ENCODE results near the gene TMEM88. TPM values are rescaled to one million over a fixed set of nuclear protein-coding genes. Genes with fewer than 3 reads are reported as not detected.

Gene TMEM88
- total and polyA plus RNA-seq, 5 donors: 9.0 to 74.5 (median 17.1) TPM

GRCh38 chr17:7880076-7880868 is 25.4 kb downstream of the TMEM88 start:
- WGBS: 76% methylated on average over 3 of the region's 3 CpGs

GRCh38 chr17:7881276-7882054 is 26.6 kb downstream of the TMEM88 start:
- Histone ChIP-seq H3K4me3 (ENCODE audit: low read length) (no peak overlapping the region), H3K27me3 (ENCODE audit: control insufficient read depth, insufficient read depth) (no peaks in the 10 kb centered on the region), H3K9me3 (ENCODE audit: control insufficient read depth, low read length) (no peaks in the 10 kb centered on the region), H3K4me1 (ENCODE audit: control insufficient read depth, insufficient read depth, low read length) (no peaks in the 10 kb centered on the region), H3K27ac (ENCODE audit: low read length) (no peak overlapping the region)
- DNase-seq (no peak), ATAC-seq (no peak)
- WGBS: 39% methylated on average over 7 of the region's 7 CpGs
- intact Hi-C loops (cut with DNase I): no loop called here

More at GRCh38 chr17:7880076-7880868, 25.4 kb downstream of the TMEM88 start:
- ATAC-seq: no peak
- Histone ChIP-seq H3K4me1 (ENCODE audit: control insufficient read depth, insufficient read depth, low read length) (no peaks in the 10 kb centered on the region), H3K4me3 (ENCODE audit: low read length) (no peak overlapping the region), H3K9me3 (ENCODE audit: control insufficient read depth, low read length) (no peaks in the 10 kb centered on the region), H3K27ac (ENCODE audit: low read length) (no peak overlapping the region), H3K27me3 (ENCODE audit: control insufficient read depth, insufficient read depth) (no peaks in the 10 kb centered on the region)
- intact Hi-C loops (cut with DNase I): no loop called here
- no peak for DNase-seq

GRCh38 chr17:7882068-7882467 is 27.2 kb downstream of the TMEM88 start:
- H3K4me1 ChIP-seq (ENCODE audit: control insufficient read depth, insufficient read depth, low read length): peaks cover 4% of the 10 kb centered on the region
- DNase-seq: no peak
- ATAC-seq: no peak
- H3K27ac ChIP-seq (ENCODE audit: low read length): no peak overlapping the region
- H3K9me3 ChIP-seq (ENCODE audit: control insufficient read depth, low read length): no peaks in the 10 kb centered on the region
- intact Hi-C loops (cut with DNase I): no loop called here
- 59% methylated on average over 7 of the region's 7 CpGs for WGBS
- no peaks in the 10 kb centered on the region for H3K27me3 ChIP-seq (ENCODE audit: control insufficient read depth, insufficient read depth)
- H3K4me3 ChIP-seq (ENCODE audit: low read length): no peak overlapping the region

GRCh38 chr17:7882629-7883028 is 27.8 kb downstream of the TMEM88 start:
- Histone ChIP-seq H3K27me3 (ENCODE audit: control insufficient read depth, insufficient read depth) (no peaks in the 10 kb centered on the region), H3K4me3 (ENCODE audit: low read length) (no peak overlapping the region), H3K9me3 (ENCODE audit: control insufficient read depth, low read length) (no peaks in the 10 kb centered on the region), H3K4me1 (ENCODE audit: control insufficient read depth, insufficient read depth, low read length) (peaks cover 4% of the 10 kb centered on the region), H3K27ac (ENCODE audit: low read length) (no peak overlapping the region)
- ATAC-seq: no peak
- no peak for DNase-seq
- 86% methylated on average over 3 of the region's 3 CpGs for WGBS
- intact Hi-C loops (cut with DNase I): no loop called here

- Histone ChIP-seq H3K27me3 (ENCODE audit: control insufficient read depth, insufficient read depth) (no peaks in the 10 kb centered on the region), H3K27ac (ENCODE audit: low read length) (no peak overlapping the region)
Observed at GRCh38 chr17:7883781-7884386, 29.0 kb downstream of the TMEM88 start.

GRCh38 chr17:7884581-7885366 is 29.9 kb downstream of the TMEM88 start:
- WGBS: 5% methylated on average over 77 of the region's 100 CpGs
- peak; percentile 38 to 62 (median 59) for DNase-seq
- ATAC-seq: no peak

More at GRCh38 chr17:7883781-7884386, 29.0 kb downstream of the TMEM88 start:
- 24% methylated on average over 3 of the region's 3 CpGs for WGBS
- intact Hi-C loops (cut with DNase I): no loop called here
- Histone ChIP-seq H3K4me1 (ENCODE audit: control insufficient read depth, insufficient read depth, low read length) (peaks cover 12% of the 10 kb centered on the region), H3K4me3 (ENCODE audit: low read length) (peak overlapping the region; percentile 20), H3K9me3 (ENCODE audit: control insufficient read depth, low read length) (no peaks in the 10 kb centered on the region)
- ATAC-seq (no peak), DNase-seq (no peak)

GRCh38 chr17:7885367-7886226 is 30.7 kb downstream of the TMEM88 start:
- peaks cover 16% of the 10 kb centered on the region for H3K4me1 ChIP-seq (ENCODE audit: control insufficient read depth, insufficient read depth, low read length)
- H3K27ac ChIP-seq (ENCODE audit: low read length): peak overlapping the region; percentile 36
- WGBS: under 1% methylated on average over 64 of the region's 64 CpGs
- no peaks in the 10 kb centered on the region for H3K27me3 ChIP-seq (ENCODE audit: control insufficient read depth, insufficient read depth)
- intact Hi-C loops (cut with DNase I): no loop called here
- ATAC-seq (peak in 1 of 2 donors; percentile 0), DNase-seq (peak; percentile 47 to 78 (median 77))
- H3K9me3 ChIP-seq (ENCODE audit: control insufficient read depth, low read length): no peaks in the 10 kb centered on the region
- peak overlapping the region; percentile 76 for H3K4me3 ChIP-seq (ENCODE audit: low read length)

More at GRCh38 chr17:7884581-7885366, 29.9 kb downstream of the TMEM88 start:
- Histone ChIP-seq H3K4me1 (ENCODE audit: control insufficient read depth, insufficient read depth, low read length) (peaks cover 15% of the 10 kb centered on the region), H3K4me3 (ENCODE audit: low read length) (peak overlapping the region; percentile 76), H3K27me3 (ENCODE audit: control insufficient read depth, insufficient read depth) (no peaks in the 10 kb centered on the region), H3K9me3 (ENCODE audit: control insufficient read depth, low read length) (no peaks in the 10 kb centered on the region), H3K27ac (ENCODE audit: low read length) (peak overlapping the region; percentile 57)
- intact Hi-C loops (cut with DNase I): no loop called here

- ATAC-seq (no peak), DNase-seq (peak in 2 of 3 donors; percentile 26 to 71)
- peaks cover 16% of the 10 kb centered on the region for H3K4me1 ChIP-seq (ENCODE audit: control insufficient read depth, insufficient read depth, low read length)
- H3K27me3 ChIP-seq (ENCODE audit: control insufficient read depth, insufficient read depth): no peaks in the 10 kb centered on the region
- H3K27ac ChIP-seq (ENCODE audit: low read length): peak overlapping the region; percentile 36
- no peaks in the 10 kb centered on the region for H3K9me3 ChIP-seq (ENCODE audit: control insufficient read depth, low read length)
- intact Hi-C loops (cut with DNase I): no loop called here
- WGBS: 5% methylated on average over 30 of the region's 30 CpGs
- H3K4me3 ChIP-seq (ENCODE audit: low read length): peak overlapping the region; percentile 76
Observed at GRCh38 chr17:7886227-7887037, 31.6 kb downstream of the TMEM88 start.

- no peak for DNase-seq
- no peak for ATAC-seq
- Histone ChIP-seq H3K4me1 (ENCODE audit: control insufficient read depth, insufficient read depth, low read length) (peaks cover 16% of the 10 kb centered on the region), H3K9me3 (ENCODE audit: control insufficient read depth, low read length) (no peaks in the 10 kb centered on the region), H3K27ac (ENCODE audit: low read length) (peak overlapping the region; percentile 36), H3K4me3 (ENCODE audit: low read length) (peak overlapping the region; percentile 76), H3K27me3 (ENCODE audit: control insufficient read depth, insufficient read depth) (no peaks in the 10 kb centered on the region)
- WGBS: 5% methylated on average over 8 of the region's 8 CpGs
- intact Hi-C loops (cut with DNase I): no loop called here
Observed at GRCh38 chr17:7887038-7887481, 32.2 kb downstream of the TMEM88 start.

Data from right cardiac atrium (tissue), 5 donors.